ENCODE results near the gene NOL4L.

NOL4L gene

GRCh38 chr20:32521780-32522525 lies 63.2 kb downstream of the NOL4L start:
- peak; percentile 54 for DNase-seq

- DNase-seq: no peak
These were observed 64.3 kb downstream of the NOL4L start for GRCh38 chr20:32520927-32521203.

- no peak for DNase-seq
These were observed 65.8 kb downstream of the NOL4L start for GRCh38 chr20:32519381-32519730.

- no peak for DNase-seq
These were observed 66.3 kb downstream of the NOL4L start for GRCh38 chr20:32518593-32519380.

GRCh38 chr20:32517914-32518592 lies 67.1 kb downstream of the NOL4L start:
- DNase-seq: no peak

GRCh38 chr20:32517518-32517873 lies 67.6 kb downstream of the NOL4L start:
- DNase-seq: no peak

GRCh38 chr20:32516583-32517517 lies 68.3 kb downstream of the NOL4L start:
- DNase-seq: no peak

- DNase-seq: no peak
These were observed 69.5 kb downstream of the NOL4L start for GRCh38 chr20:32515631-32516101.

- no peak for DNase-seq
These were observed 70.4 kb downstream of the NOL4L start for GRCh38 chr20:32514760-32515159.

GRCh38 chr20:32513031-32513866 lies 71.9 kb downstream of the NOL4L start:
- DNase-seq: no peak

GRCh38 chr20:32512047-32512385 lies 73.1 kb downstream of the NOL4L start:
- no peak for DNase-seq

GRCh38 chr20:32511358-32512046 lies 73.6 kb downstream of the NOL4L start:
- DNase-seq: no peak

- no peak for DNase-seq
These were observed 74.4 kb downstream of the NOL4L start for GRCh38 chr20:32510601-32511357.

- no peak for DNase-seq
These were observed 75.0 kb downstream of the NOL4L start for GRCh38 chr20:32510120-32510600.

- DNase-seq: peak; percentile 70
These were observed 75.5 kb downstream of the NOL4L start for GRCh38 chr20:32509639-32510066.

- DNase-seq: no peak
These were observed 76.4 kb downstream of the NOL4L start for GRCh38 chr20:32508775-32509119.

GRCh38 chr20:32507998-32508774 lies 76.9 kb downstream of the NOL4L start:
- no peak for DNase-seq

GRCh38 chr20:32506721-32507120 lies 78.4 kb downstream of the NOL4L start:
- no peak for DNase-seq

- no peak for DNase-seq
These were observed 79.2 kb downstream of the NOL4L start for GRCh38 chr20:32505723-32506473.
